C1 segment of cervical spinal cord (tissue), 14 donors: Measurements from ENCODE around the gene ETV7.
"Not testable (repeated sequence)": the region's sequence is repeated elsewhere in the genome, so short reads cannot be mapped to it uniquely, and the experiment has no call there.

Experiments used
- DNase-seq, 14 donors: peaks; one replicate each; lab custom pipeline; 2025; lab: John Stamatoyannopoulos, UW

The ETV7 gene

GRCh38 chr6:36364061-36364635 is 23.3 kb downstream of the ETV7 start:
- DNase-seq: not testable (repeated sequence)

GRCh38 chr6:36363371-36363752 is 24.1 kb downstream of the ETV7 start:
- not testable (repeated sequence) for DNase-seq

DNA sequence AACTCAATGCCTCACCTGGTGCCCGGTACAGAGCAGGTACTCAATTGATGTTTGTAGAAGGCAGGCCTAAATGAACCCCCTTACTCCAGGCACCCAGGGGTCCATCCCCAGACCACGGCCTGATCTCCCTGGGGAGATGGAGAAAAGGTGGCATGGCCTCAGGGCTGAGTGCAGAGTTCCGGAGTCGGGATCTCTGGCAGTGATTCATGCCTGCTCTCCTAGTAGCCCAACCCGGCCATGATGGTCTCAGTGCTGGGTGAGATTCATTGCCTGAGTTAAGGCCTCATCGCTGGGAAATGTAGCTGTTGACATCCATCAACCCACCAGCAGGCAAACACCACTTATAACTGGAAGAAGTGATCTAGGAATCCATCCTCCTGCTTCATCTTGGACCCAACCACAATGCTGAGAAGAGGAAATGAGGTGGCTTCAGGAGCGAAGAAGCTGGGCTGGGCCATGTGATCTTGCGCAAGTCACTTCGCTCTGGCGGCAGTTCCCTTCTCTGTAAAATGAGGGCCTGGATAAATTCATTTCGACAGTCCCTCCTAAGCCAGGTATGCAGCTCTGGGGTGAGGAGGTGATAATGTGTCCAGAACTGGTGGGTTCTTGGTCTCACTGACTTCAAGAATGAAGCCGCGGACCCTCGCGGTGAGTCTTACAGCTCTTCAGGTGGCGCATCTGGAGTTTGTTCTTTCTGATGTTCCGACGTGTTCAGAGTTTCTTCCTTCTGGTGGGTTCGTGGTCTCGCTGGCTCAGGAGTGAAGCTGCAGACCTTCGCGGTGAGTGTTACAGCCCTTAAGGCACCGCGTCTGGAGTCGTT is 24.7 kb downstream of the ETV7 start:
- DNase-seq: no peak

DNA sequence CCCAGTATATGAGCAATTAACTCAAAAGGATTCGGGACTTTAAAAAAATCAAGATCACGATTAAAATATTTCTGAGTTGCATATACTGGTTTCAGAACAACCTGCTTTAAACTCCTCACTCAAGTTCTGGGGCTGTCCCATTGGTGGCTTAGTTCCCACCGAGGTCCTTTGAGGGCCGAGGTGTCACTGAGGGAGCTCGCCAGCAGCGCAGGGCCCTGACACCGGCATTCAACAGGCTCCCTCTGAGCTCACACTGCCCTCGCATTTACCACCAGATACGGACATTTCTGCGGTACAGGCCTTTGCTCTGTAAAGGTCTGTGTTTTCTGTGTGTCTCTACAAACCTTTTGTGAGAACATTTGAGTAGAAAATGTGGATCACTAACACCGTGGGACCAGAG is 26.4 kb downstream of the ETV7 start:
- no peak for DNase-seq

- peak in 13 of 14 donors; percentile 10 to 75 (median 48) for DNase-seq
Observed at GRCh38 chr6:36360241-36361054, 27.0 kb downstream of the ETV7 start.

DNA sequence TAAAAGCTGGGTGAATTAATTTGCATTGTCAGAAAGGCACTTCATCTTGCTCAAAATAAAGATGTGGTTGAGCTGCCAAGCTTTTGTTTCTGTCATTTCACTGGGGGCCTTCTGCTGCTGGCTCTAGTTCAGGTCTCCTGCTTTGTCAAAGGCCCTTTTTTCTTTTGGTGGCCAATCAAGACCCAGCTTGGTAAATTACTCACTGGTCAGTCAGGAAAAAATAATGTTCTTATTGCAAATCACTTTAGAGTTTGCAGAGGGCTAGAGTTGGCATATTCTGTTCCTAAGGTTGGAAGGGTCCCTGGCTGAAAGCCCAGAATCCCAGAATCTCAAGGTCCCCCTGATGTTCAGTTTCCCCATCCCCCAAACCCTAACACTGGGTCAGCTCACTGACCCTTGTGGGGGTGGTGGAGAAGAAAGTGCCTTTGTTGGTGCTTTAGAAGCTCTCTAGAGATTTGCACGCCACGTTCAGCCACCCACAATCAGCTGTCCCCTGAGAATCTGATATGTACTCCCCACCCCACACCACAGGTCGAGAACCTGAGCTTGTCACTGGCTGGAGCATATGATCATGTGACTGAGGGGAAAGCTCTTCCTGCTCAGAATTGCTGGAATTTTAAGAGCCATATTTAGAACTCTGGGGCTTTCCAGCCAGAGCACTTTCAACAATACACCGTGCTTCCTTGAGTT is 29.1 kb downstream of the ETV7 start:
- peak in 11 of 14 donors; percentile 15 to 61 (median 53) for DNase-seq

DNA sequence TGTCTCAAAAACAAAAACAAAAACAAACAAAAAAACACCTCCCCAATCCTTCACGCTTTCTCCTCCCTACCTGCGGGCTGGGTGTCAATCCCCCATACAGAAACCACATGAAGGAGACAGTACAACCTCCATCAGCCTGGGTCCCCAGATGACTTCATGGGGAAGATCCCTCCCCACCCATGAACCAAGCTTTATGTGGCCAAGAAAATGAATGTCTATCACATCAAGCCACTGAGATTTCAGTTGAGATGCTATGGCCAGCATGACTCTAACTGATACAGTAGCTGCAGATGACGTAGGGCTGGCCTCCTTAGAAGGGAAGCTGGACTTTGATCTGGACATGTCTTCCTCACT is 29.6 kb downstream of the ETV7 start:
- peak in 1 of 14 donors; percentile 44 for DNase-seq

DNA sequence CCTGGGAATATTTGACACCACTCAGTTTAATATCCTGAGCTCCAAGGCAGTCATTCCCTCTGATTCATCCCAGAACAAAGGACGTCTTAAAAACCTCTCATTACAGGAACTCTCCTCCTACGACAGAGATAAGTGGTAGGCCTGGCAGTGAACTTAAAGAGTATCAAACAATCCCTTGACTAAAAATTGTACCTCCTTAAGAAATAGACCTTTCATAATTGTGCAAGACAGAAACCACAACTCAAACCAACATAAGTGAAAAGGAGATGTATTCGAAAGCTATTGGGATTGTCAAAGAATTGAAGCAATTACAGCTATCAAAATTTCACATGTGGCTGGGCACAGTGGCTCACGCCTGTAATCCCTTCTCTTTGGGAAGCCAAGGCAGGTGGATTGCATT is 31.6 kb downstream of the ETV7 start:
- no peak for DNase-seq

DNA sequence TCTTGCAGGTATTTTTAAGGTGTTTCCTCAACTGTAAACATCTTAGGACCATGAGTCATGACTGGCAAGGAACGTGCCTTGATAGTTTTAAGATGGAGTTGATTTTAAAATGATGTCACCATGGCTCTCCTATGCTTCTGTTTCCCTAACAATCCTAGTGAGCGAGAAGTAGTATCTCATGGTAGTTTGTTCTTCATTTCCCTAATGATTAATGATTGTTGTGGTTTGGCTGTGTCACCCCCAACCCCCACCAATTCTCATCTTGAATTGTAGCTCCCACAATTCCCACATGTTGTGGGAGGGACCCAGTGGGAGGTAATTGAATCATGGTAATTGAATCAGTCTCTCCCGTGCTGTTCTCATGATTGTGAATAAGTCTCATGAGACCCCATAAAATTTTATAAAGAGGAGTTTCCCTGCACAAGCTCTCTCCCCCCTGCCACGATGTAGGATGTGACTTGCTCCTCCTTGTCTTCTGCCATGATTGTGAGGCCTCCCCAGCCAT is 34.0 kb downstream of the ETV7 start:
- no peak for DNase-seq

DNA sequence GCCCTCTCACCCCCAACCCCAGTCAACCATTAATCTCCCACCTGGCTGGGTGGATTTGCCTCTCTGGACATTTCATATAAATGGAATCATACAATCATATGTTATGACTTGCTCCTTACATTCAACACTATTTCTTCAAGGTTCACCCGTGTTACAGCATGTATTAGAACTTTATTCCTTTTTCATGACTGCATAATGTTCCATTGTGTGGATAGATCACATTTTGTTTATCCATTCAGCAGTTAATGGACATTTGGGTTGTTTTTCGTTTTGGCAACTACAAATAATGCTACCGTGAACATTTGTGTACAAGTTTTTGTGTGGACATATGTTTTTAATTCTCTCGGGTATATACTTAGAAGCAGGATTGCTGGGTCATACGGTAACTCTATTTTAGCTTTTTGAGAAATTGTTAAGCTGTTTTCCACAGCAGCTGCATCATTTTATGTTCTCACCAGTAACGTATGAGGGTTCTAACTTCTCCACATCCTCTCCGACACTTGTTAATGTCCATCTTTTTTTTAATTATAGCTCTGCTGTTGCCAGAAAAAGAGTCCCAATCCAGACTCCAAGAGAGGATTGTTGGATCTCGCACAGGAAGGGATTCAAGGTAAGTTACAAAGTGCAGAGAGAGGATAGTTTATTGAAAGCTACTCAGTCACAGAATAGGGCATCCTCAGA is 34.9 kb downstream of the ETV7 start:
- DNase-seq: no peak

DNA sequence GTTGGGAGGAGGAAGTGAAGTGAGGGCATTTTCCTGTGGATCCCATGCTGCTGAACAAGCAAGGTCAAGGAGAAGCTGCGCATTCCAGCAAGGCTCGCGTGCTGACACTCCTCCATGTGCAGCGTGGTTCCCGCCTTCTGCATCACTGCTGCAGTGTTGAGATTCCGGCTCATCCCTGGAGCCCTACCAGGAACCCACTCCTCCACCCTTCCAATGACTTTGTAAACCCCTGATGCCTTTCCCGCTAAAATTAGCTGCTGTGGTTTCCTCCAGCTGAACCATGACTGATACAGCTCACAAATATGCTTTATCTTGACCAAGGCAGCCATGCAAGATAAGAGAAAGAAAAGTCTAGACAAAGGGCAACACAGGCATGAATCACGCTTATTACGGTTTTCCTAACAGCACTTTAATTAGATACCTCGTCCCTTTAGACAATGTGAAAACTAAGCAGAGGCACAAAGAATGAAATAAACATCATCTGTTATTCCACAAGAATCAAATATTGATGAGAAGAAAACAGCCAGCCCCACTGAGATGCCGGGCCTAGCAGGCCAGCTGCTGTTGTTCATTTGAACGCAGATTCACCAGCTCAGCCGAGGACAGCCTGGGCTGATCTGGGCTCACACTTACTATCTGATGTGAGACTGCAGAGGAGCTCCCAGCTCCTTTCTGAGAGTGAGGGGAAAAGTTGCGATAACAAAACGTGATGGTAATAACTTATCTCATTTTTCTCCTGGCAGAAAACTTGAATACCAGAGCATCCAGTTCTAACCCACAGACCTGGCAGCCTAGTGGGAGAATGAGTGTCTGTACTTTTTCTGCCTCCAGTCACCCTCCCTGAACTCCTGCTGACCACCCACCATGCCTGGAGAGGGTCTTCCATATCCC is 36.5 kb downstream of the ETV7 start:
- no peak for DNase-seq

DNA sequence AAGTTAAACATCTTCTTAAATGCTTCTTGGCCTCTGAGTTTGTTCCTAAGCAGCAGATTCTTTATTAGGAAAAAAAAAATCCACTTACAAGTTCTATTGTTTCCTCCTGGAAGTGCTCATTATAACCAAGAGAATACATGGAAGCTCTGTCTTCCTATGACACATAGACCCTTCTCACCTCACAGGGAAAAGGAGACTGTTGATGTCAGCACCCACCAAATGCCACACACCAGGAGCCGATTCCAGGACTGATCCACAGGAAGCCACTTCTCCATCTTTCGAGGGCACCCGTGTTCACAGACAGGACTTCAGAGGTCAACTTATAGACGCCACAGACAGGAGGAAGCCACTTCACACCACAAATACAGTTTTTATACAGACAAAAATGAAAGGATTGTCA is 37.4 kb downstream of the ETV7 start:
- no peak for DNase-seq

DNA sequence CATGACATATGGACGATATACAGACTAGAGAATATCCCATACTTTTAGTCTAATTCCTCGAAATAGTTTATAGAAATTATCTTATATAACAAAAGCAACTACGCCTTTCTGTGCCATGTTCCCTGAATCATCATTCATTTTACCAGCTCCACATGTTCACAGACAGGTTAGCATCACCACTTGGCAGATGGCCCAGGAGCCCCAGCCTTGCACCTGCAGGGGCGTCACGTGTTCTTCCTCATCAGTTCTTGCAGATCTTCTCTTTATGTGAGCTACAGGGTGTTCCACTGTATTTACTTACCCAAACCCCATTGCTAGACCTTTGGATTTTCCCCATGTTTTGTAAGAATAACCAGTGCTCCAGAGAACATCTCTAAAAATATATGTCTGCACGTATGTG is 38.2 kb downstream of the ETV7 start:
- no peak for DNase-seq

GRCh38 chr6:36347621-36348020 is 39.8 kb downstream of the ETV7 start:
- DNase-seq: no peak

GRCh38 chr6:36346486-36347273 is 40.8 kb downstream of the ETV7 start:
- no peak for DNase-seq

DNA sequence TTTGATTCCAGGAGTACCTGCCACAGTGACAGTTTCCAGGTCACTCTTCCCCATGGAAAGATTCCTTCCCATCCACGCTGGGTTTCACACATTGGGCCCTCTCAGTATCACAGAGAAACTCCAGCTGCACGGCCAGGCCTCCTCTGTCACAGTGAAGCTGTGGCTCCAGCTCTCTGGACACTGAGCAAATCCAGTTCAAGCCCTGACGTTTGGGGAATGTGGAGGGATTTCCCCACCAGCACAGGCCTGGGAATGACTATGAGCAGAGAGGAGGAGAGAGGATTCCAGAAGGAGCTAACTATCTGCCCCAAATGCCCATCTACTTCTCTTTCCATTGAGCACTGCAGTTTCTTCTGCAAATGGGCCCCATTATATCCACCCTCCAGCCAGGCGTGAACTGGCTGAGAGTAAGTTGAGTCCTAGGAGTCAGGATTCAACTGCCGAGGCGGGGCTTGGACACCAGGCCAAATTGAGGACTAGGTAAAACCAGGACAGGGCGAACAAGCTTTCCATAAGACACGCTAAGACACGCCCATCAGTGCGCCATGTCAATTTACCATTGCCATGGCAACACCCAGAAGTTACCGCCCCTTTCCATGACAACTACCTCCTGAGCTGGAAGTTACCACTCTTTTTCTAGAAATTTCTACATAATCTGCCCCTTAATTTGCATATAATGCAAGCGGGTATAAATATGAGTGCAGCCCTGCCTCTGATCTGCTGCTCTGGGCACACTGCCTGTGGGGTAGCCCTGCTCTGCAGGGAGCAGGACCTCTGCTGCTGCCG is 41.6 kb downstream of the ETV7 start:
- no peak for DNase-seq

GRCh38 chr6:36343109-36343680 is 44.3 kb downstream of the ETV7 start:
- no peak for DNase-seq
